Fibroblast of skin of abdomen (primary cell): ENCODE measurements around the gene MDM4.
"Not testable (repeated sequence)": the region's sequence is repeated elsewhere in the genome, so short reads cannot be mapped to it uniquely, and the experiment has no call there.

Source experiments
- DNase-seq: peaks from one replicate; pipeline ENCODE4 v3.0.0-alpha.2; 2013

MDM4 gene

DNA sequence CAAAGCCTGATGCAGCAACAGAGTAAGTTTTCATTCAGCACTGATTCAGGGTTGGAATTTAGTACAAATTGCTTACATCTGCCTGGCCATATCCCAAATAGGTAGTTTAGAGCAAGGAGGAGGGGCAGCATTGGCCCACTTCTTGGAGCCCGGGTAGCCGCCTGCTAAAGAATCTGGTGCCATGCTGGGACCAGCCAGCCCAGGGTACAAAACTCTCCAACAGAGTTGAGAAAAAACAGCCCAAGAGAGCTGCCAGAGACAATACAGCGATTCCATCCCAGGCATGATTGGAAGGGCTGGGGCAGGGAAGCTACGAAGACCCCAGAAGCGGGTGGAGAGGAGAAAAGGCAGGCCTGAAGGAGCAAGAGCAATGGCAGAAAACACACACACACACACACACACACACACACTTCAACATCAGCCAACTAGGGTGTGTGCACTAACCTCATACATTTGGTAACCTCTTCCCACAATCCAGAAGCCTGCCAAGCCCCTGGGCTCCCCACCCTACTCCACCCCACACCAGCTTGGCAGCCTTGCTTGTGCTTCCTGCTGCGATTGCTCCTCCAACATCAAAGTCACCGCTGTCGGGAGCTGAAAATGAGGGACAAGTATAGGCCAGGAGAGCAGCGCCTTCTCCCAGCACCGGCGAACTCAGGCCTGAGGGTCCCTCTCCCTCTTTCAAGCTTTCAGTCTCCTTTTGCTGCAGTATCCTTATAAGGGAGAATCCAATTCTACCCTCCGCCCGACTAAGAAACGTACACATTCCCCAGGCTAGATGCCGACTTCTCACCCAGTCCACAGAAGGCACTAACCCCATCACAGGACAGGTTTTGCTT is 22.8 kb upstream of the MDM4 start:
- peak; percentile 52 for DNase-seq

DNA sequence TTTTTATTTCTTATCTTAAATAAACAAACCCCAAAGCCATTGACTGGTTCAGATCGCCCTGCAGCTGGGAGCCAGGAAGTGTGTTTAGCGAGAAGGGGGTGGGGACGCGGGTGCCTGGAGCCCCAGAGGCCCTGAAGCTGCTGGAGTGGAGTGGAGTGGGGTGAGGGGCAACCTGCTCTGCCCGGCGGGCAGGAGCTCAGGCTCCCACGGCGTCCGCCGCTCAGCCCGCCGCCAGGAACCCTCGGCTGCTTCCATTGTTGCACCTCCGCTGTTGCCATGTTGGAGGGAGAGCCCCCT is 22.3 kb upstream of the MDM4 start:
- DNase-seq: peak; percentile 38

GRCh38 chr1:204494281-204495077 is 21.7 kb upstream of the MDM4 start, which contains the start of gene PIK3C2B:
Gene PIK3C2B (minus strand): TSS chr1:204494805. CDS start chr1:204469802, 25,003 bp downstream.
- peak; percentile 76 for DNase-seq

- DNase-seq: no peak
These were observed 21.0 kb upstream of the MDM4 start for GRCh38 chr1:204495078-204495753.

DNA sequence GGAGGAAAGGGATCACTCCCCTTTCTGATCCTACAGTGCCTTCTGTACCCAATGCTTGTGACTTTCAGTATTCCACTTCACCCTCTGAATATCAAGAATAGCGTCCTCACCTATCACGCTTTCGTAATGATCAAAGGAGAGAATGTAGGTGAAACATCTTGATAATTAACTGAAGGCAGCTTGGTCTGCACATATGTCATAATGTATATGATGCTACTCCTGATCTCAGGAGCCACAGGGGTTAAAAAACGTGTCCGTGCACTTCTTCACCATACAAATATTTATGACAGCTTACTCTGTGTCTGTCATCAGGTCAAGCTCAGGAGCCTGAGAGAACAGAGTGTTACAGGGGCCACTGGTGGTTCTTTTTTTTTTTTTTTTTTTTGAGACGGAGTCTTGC is 20.4 kb upstream of the MDM4 start:
- DNase-seq: no peak

DNA sequence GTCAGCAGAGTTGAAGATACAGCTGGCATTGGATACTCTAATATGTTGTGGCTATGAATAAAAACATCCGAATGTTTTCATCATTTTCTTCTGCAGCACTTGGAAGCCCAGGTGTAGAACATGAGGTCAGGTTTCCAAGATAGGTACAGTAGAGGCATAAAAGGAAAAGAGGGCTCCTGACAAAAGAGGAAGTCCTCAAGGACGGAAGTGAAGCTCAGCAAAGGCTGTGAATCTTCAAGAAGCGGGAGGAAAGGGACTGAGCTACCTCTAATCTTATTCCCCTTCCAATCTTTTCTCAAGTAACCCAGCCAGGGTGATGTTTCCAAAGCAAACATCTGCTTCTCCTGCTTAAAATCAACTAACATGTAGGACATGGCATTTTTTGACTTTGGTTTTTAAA is 17.2 kb upstream of the MDM4 start:
- no peak for DNase-seq

- no peak for DNase-seq
These were observed 16.4 kb upstream of the MDM4 start for GRCh38 chr1:204499511-204500468.

GRCh38 chr1:204502241-204502640 is 14.0 kb upstream of the MDM4 start:
- peak; percentile 18 for DNase-seq

DNA sequence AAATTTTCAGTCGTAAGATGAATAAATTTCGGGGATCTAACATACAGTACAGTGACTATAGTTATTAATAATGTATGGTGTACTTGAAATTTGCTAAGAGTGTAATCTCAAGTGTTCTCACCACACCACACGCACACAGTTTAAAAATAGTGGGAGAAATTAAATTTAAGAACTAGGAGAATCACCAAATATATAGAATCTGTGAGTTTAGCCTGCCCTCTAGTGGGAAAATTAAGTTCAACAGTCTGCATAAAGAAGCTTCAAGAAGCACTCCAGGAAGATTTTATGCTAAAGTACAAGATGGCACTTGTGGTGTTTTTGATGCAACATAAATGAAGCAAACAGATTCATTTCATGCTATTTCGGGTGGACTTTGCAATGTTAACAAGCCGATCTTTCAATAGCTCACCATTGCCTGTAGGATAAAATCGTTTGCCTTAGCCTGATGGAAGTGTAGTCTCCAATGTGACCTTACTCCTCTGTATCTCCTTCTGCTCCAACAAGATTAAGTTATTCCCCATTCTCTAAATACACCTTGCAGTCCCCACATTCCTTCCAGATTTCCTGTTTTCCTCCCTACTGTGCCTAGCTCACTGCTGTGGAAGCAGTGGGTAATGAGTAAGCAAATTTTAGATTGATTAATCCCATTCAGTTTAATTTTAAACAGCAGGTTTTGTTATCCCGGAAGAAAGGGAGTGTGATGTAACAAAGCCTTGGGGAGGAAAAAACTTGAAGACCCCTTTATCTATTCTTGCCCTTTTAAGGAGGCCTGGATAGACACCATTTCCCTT is 12.9 kb upstream of the MDM4 start:
- DNase-seq: peak; percentile 69

DNA sequence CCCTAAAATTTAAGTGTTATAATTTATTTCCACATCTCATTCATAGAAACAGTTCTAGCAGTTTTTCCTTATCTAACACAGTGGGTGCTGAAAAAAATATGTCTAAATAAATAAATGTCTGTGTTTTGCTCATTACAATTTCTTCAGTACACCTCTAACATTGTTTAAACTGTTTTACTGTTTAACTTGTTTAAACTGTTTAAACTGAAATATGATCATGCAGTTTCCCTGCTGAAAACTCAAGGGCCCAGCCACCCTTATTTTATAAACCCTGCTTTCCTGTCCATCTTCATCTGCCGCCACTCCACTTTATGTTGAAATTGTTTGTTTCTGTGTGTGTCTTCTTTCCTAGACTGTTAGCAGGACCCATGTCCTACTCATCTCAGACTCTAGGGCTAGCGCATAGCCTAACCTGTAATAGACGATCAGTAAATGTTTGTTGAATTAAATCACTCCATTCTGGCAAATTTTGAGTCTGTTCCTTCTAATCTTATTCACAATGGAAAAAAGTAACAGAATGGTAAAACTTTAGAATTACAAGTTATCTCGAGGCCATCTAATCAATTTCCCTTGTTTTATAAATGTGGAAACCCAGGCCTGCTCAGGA is 12.2 kb upstream of the MDM4 start:
- DNase-seq: no peak

- DNase-seq: no peak
These were observed 10.5 kb upstream of the MDM4 start for GRCh38 chr1:204505674-204506200.

- DNase-seq: peak; percentile 96
These were observed 9.8 kb upstream of the MDM4 start for GRCh38 chr1:204506201-204506968.

GRCh38 chr1:204506969-204507316 is 9.3 kb upstream of the MDM4 start:
- peak; percentile 92 for DNase-seq

DNA sequence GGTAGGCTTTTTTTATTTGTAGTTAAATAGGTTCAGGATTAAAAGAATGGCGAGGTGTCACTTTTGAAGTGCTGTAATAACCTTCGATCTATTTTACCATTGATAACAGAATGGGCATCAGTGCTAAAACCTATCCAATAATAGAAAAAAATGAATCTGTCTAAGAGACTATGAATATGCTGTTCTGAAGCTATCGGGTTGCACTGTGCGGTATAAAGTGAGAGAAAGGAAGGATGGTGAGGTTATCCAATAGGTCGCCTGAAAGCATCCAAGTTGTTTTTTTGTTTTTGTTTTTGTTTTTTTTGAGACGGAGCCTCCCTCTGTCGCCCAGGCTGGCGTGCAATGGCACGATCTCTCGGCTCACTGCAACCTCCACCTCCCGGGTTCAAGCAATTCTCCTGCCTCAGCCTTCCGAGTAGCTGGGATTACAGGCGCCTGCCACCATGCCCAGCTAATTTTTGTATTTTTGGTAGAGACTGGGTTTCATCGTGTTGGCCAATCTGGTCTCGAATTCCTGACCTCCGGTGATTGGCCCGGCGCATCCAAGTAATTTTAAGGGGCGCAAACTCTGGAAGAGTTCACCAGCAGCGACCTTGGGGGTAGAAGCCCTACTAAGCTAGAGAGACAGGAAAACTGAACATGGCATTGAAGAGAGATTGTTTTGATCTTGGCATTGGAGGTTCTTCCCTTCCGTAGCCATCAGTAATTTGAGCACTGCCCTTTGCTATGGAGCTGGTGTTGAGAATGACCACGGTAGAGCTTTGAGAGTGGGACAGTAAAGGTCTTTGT is 8.7 kb upstream of the MDM4 start:
- peak; percentile 80 for DNase-seq

DNA sequence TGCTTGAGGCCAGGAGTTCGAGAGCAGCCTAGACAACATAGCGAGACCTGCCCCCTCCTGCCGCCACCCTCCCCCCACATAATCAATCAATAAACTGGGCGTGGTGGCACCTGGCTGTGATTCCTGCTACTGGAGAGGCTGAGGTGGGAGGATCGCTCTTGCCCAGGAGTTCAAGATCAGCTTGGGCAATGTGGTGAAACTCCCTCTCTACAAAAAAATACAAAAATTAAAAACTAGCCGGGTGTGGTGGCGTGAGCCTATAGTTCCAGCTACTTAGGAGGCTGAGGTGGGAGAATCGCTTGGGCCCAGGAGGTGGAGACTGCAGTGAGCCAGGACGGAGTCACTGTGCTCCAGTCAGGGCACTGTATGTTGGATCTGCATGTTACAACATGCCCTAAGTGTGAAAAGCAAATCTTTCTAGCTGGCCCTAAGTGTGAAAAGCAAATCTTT is 7.0 kb upstream of the MDM4 start:
- DNase-seq: no peak

DNA sequence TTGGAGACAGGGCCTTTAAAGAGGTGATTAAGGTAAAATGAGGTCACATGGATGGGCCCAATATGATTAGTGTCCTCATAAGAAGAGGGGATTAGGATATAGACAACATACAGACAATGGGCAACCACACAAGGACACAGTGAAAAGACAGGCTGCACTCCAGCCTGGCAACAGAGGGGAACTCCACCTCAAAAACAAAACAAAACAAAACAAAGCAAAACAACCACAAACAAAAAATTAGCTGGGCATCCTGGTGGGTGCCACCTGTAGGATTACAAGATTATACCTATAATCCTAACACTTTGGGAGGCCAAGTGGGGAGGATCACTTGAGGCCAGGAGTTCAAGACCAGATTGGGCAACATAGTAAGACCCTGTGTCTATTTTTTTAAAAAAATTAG is 4.8 kb upstream of the MDM4 start:
- DNase-seq: no peak

DNA sequence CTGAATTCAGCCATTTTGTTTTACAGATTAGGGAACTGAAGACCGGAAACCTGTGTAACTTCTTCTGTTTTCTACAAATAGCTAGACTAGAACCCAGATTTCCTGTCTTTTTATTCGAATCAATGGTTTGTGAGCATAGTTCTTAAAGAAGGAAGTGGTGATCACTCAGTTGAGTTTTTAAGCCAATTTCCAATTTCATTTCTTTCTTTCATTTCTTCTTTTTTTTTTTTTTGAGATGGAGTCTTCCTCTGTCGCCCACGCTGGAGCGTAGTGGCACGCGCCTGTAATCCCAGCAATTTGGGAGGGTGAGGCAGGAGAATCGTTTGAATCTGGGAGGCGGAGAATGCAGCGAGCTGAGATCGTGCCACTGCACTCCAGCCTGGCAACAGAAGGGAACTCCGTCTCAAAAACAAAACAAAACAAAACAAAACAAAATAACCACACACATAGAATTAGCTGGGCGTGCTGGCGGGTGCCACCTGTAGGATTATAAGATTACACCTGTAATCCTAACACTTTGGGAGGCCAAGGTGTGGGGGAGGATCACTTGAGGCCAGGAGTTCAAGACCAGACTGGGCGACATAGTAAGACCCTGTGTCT is 3.0 kb upstream of the MDM4 start:
- no peak for DNase-seq

- DNase-seq: no peak
These were observed 1.4 kb upstream of the MDM4 start for GRCh38 chr1:204514828-204515227.

DNA sequence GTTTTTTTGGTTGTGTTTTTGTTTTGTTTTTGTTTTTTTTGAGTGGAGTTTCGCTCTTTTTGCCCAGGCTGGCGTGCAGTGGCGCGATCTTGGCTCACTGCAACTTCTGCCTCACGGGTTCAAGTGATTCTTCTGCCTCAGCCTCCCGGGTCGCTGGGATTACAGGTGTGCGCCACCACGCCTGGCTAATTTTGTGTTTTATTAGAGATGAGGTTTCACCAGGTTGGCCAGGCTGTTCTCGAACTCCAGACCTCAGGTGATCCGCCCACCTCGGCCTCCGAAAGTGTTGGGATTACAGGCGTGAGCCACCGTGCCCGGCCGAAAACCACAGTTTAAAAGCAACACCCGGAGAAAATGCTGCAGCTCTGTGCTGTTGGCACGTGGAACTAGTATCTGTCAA is 1.2 kb downstream of the MDM4 start:
- DNase-seq: not testable (repeated sequence)
